GM12878 (cell line): ENCODE data around the gene MCEMP1.

Source experiments
- CBX3 ChIP-seq: fragments of 200-600 bp; sonication (generic); IDR thresholded peaks from 2 replicates; pipeline ENCODE4 v1.6.1; 2016; ENCODE audit warnings: low read depth, borderline replicate concordance
- CHD2 ChIP-seq: IDR thresholded peaks from 2 replicates; pipeline ENCODE4 v1.6.1; 2011; ENCODE audit warnings: low read depth, low read length, improper control_type of control experiment, borderline replicate concordance
- EP300 ChIP-seq, 2 experiments: fragments of 150-350 bp in 1 of 2; IDR thresholded peaks; 2 replicates each; pipeline ENCODE4 v1.6.1; 2011 to 2012; ENCODE audit warnings: low read depth in 2 of 2, low read length in 2 of 2, borderline replicate concordance in 1 of 2, improper control_type of control experiment in 1 of 2, inconsistent platforms in 1 of 2; ENCODE audit not compliant: control insufficient read depth in 1 of 2
- ESRRA ChIP-seq: IDR thresholded peaks from 2 replicates; pipeline ENCODE4 v1.6.1; 2012; ENCODE audit warnings: mild to moderate bottlenecking, low read length, improper control_type of control experiment
- EZH2 ChIP-seq: IDR thresholded peaks from 2 replicates; pipeline ENCODE4 v1.6.1; 2012; ENCODE audit warnings: low read depth, mild to moderate bottlenecking, control low read depth, inconsistent platforms, low read length, borderline replicate concordance; ENCODE audit not compliant: control insufficient read depth
- FOXK2 ChIP-seq: fragments of 450-650 bp; IDR thresholded peaks from 2 replicates; pipeline ENCODE4 v1.6.1; 2017; ENCODE audit warnings: mild to moderate bottlenecking, moderate library complexity
- HDAC2 ChIP-seq: fragments of 200-600 bp; sonication (generic); IDR thresholded peaks from 2 replicates; pipeline ENCODE4 v1.6.1; 2017
- NR2C2 ChIP-seq: IDR thresholded peaks from 2 replicates; pipeline ENCODE4 v1.6.1; 2011; ENCODE audit warnings: borderline replicate concordance, low read depth; ENCODE audit not compliant: control insufficient read depth, insufficient read length
- SREBF2 ChIP-seq: IDR thresholded peaks from 2 replicates; pipeline ENCODE4 v1.6.1; 2012; ENCODE audit warnings: mild to moderate bottlenecking, low read length
- SRF ChIP-seq, 2 experiments: IDR thresholded peaks; 2 replicates each; pipeline ENCODE4 v1.6.1; 2011; ENCODE audit warnings: low read depth in 2 of 2, low read length in 2 of 2, mild to moderate bottlenecking in 1 of 2, moderate library complexity in 1 of 2
- YY1 ChIP-seq: IDR thresholded peaks from 2 replicates; pipeline ENCODE4 v1.6.1; 2011; ENCODE audit warnings: low read depth, mild to moderate bottlenecking, low read length
- ZNF384 ChIP-seq: IDR thresholded peaks from 2 replicates; pipeline ENCODE4 v1.6.1; 2012; ENCODE audit warnings: low read depth, mild to moderate bottlenecking, low read length, improper control_type of control experiment, borderline replicate concordance
- TF ChIP-seq, protein P1 (sequence below), 3 experiments: IDR thresholded peaks in 2 of 3; conservative IDR thresholded peaks in 1 of 3; 2 replicates each; pipeline ENCODE4 v1.5.1; 2011; ENCODE audit warnings: low read depth in 3 of 3, low read length in 3 of 3, mild to moderate bottlenecking in 3 of 3, control low read depth in 2 of 3, moderate library complexity in 2 of 3, inconsistent platforms in 1 of 3, mixed read lengths in 1 of 3; ENCODE audit not compliant: control insufficient read depth in 2 of 3, insufficient read depth in 1 of 3; ENCODE audit errors: extremely low read depth in 1 of 3

- TF ChIP-seq, protein P1, sequence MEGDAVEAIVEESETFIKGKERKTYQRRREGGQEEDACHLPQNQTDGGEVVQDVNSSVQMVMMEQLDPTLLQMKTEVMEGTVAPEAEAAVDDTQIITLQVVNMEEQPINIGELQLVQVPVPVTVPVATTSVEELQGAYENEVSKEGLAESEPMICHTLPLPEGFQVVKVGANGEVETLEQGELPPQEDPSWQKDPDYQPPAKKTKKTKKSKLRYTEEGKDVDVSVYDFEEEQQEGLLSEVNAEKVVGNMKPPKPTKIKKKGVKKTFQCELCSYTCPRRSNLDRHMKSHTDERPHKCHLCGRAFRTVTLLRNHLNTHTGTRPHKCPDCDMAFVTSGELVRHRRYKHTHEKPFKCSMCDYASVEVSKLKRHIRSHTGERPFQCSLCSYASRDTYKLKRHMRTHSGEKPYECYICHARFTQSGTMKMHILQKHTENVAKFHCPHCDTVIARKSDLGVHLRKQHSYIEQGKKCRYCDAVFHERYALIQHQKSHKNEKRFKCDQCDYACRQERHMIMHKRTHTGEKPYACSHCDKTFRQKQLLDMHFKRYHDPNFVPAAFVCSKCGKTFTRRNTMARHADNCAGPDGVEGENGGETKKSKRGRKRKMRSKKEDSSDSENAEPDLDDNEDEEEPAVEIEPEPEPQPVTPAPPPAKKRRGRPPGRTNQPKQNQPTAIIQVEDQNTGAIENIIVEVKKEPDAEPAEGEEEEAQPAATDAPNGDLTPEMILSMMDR (IDR thresholded peaks at IDR 0.05 in 2 of 3, conservative IDR thresholded peaks at IDR 0.05 in 1 of 3; ENCODE audit: control insufficient read depth in 2 of 3, extremely low read depth in 1 of 3, insufficient read depth in 1 of 3, low read depth in 3 of 3, low read length in 3 of 3), result no peak
- TF ChIP-seq YY1 (no peak), HDAC2 (no peak), CBX3 (no peak), SRF (IDR thresholded peaks at IDR 0.05; ENCODE audit: low read depth in 2 of 2, low read length in 2 of 2) (no peak), ZNF384 (no peak), SREBF2 (no peak), EZH2 (no peak), CHD2 (no peak), NR2C2 (no peak), FOXK2 (no peak), EP300 (IDR thresholded peaks at IDR 0.05; ENCODE audit: borderline replicate concordance in 1 of 2, control insufficient read depth in 1 of 2, low read depth in 2 of 2, low read length in 2 of 2) (no peak), ESRRA (no peak)
These were observed 5.4 kb downstream of the MCEMP1 start for GRCh38 chr19:7682175-7682855.
